Adipocyte (in vitro differentiated cells): ENCODE results near the gene SNX24.

Experiments
- DNase-seq: peaks from one replicate; pipeline ENCODE4 v3.0.0-alpha.2; 2015; ENCODE audit warnings: low read depth
- H3K27me3 ChIP-seq: replicated peaks from 2 replicates; pipeline ENCODE4 v1.7.0; 2013; ENCODE audit warnings: mild to moderate bottlenecking, low read length, moderate library complexity; ENCODE audit not compliant: control insufficient read depth, insufficient read depth
- H3K36me3 ChIP-seq: 2 replicates; pipeline ENCODE4 v1.7.0; 2013; ENCODE audit warnings: low read length, mild to moderate bottlenecking, moderate library complexity; ENCODE audit not compliant: control insufficient read depth, insufficient read depth, severe bottlenecking
- H3K4me1 ChIP-seq: 2 replicates; pipeline ENCODE4 v1.7.0; 2013; ENCODE audit warnings: mild to moderate bottlenecking, low read length, moderate library complexity; ENCODE audit not compliant: control insufficient read depth, insufficient read depth
- H3K4me3 ChIP-seq: 2 replicates; pipeline ENCODE4 v1.7.0; 2013; ENCODE audit warnings: mild to moderate bottlenecking, low read length, moderate library complexity
- H3K9ac ChIP-seq: 2 replicates; pipeline ENCODE4 v1.7.0; 2013; ENCODE audit warnings: mild to moderate bottlenecking, low read length, moderate library complexity
- H3K9me3 ChIP-seq: 2 replicates; pipeline ENCODE4 v1.7.0; 2013; ENCODE audit warnings: mild to moderate bottlenecking, low read length, moderate library complexity; ENCODE audit not compliant: control insufficient read depth

Gene SNX24

GRCh38 chr5:123014689-123015088 lies 169.3 kb downstream of the SNX24 start:
- H3K27me3 ChIP-seq: no peaks in the 10 kb centered on the region
- H3K9ac ChIP-seq: no peak overlapping the region
- H3K36me3 ChIP-seq: no peaks in the 10 kb centered on the region
- no peak overlapping the region for H3K4me3 ChIP-seq
- no peak for DNase-seq
- no peaks in the 10 kb centered on the region for H3K9me3 ChIP-seq
- H3K4me1 ChIP-seq: no peaks in the 10 kb centered on the region

DNA sequence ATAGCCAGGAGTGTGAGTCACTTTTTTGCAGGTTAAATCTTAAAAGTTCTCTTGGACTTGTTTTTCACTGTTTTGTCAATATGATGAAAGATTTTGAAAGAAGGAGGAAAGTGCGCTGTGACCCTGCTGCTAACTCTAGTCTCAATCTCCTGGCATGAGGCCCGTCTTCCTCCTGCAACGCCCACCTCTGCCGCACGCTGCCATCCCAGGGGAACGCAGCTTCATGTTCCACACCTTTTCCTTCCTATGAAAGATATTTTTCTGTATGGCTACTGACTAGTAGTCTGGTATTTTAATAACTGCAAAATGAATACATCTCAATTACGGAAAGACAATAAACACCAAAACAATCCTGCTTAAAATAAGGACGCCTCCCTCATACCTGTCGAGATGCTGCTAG lies 182.8 kb downstream of the SNX24 start:
- Histone ChIP-seq H3K9ac (no peak overlapping the region), H3K27me3 (no peaks in the 10 kb centered on the region)

GRCh38 chr5:123033157-123033671 lies 187.8 kb downstream of the SNX24 start:
- no peaks in the 10 kb centered on the region for H3K9me3 ChIP-seq
- no peak overlapping the region for H3K9ac ChIP-seq
- no peaks in the 10 kb centered on the region for H3K27me3 ChIP-seq
- H3K4me3 ChIP-seq: no peak overlapping the region
- DNase-seq: no peak
- peaks cover 12% of the 10 kb centered on the region for H3K4me1 ChIP-seq
- peaks cover 8% of the 10 kb centered on the region for H3K36me3 ChIP-seq

More for the DNA sequence above, 182.8 kb downstream of the SNX24 start:
- Histone ChIP-seq H3K36me3 (peaks cover 47% of the 10 kb centered on the region), H3K4me1 (peaks cover 7% of the 10 kb centered on the region), H3K9me3 (no peaks in the 10 kb centered on the region), H3K4me3 (no peak overlapping the region)
- no peak for DNase-seq

- Histone ChIP-seq H3K4me1 (peaks cover 12% of the 10 kb centered on the region), H3K9me3 (no peaks in the 10 kb centered on the region), H3K4me3 (peak overlapping the region; percentile 92), H3K9ac (peak overlapping the region; percentile 92), H3K36me3 (no peaks in the 10 kb centered on the region), H3K27me3 (no peaks in the 10 kb centered on the region)
- peak; percentile 61 for DNase-seq
Observed at GRCh38 chr5:123035360-123035917, 190.0 kb downstream of the SNX24 start.

GRCh38 chr5:123035918-123036390 lies 190.5 kb downstream of the SNX24 start:
- DNase-seq: peak; percentile 82
- Histone ChIP-seq H3K27me3 (no peaks in the 10 kb centered on the region), H3K4me1 (peaks cover 12% of the 10 kb centered on the region), H3K36me3 (no peaks in the 10 kb centered on the region), H3K9me3 (no peaks in the 10 kb centered on the region), H3K4me3 (peak overlapping the region; percentile 92), H3K9ac (peak overlapping the region; percentile 92)

DNA sequence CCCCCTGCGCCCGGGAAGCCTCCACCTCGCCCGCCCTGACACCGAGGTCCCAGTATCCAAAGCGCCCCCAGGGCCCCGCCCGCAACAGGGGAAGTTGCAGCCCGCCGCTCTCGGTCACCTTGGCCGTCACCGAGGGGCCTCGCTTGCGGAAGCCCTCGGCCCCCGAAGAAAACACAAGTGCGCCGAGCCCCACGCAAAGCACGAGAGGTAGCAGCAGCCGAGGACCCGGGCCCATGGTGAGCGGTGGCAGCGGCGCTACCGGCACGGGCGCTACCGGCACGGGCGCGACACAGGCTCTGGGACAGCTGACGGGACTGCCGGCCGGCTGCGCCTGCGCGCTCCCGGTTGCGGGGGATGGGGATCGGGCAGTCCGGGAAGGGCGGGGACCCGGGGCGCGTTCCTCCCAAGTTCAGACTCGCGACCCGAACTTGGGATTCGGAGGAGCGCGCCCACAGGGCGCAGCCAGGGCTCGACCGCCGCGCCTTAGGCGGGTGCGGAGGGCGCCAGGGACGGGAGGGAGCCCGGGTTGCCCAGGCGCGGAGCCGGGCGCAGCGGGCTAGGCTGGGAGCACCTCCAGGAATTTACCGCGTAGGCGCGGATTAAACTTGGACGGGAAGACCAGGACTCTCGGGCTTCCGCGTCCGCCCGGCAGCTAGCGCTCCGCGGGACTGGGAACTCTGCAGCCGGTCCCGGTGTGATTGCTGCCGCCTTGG lies 191.1 kb downstream of the SNX24 start, which contains the start of gene PPIC:
TSS of gene PPIC (minus strand) at position 335 of the 713 bp plus-strand sequence. CDS start at position 235, 100 bp downstream.
- peaks cover 12% of the 10 kb centered on the region for H3K4me1 ChIP-seq
- peak; percentile 91 for DNase-seq
- H3K9me3 ChIP-seq: no peaks in the 10 kb centered on the region
- no peaks in the 10 kb centered on the region for H3K27me3 ChIP-seq
- H3K4me3 ChIP-seq: peak within 1 kb of the TSS; percentile 92
- H3K9ac ChIP-seq: peak within 1 kb of the TSS; percentile 92
- H3K36me3 ChIP-seq: no peaks in the 10 kb centered on the region

GRCh38 chr5:123037104-123037418 lies 191.6 kb downstream of the SNX24 start:
- Histone ChIP-seq H3K9ac (peak overlapping the region; percentile 92), H3K4me1 (peaks cover 12% of the 10 kb centered on the region), H3K36me3 (no peaks in the 10 kb centered on the region), H3K4me3 (peak overlapping the region; percentile 92), H3K27me3 (no peaks in the 10 kb centered on the region), H3K9me3 (no peaks in the 10 kb centered on the region)
- no peak for DNase-seq

DNA sequence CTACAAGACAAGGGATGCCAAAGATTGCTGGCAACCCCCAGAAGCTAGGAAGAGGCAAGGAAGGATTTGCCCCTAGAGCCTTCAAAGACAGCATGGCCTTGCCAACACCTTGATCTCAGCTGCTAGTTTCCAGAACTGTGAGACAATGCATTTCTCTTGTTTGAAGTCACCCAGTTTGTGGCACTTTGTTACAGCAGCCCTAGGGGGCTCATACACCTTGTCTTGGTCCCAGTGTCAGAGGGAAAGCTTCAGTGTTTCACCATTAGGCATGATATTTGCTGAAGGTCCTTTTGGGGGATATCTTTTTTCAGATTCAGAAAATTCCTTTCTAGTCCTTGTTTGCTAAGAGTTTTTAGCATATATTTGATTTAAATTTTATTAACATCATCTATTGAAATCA lies 194.3 kb downstream of the SNX24 start:
- no peaks in the 10 kb centered on the region for H3K36me3 ChIP-seq
- no peak overlapping the region for H3K4me3 ChIP-seq
- H3K4me1 ChIP-seq: peaks cover 5% of the 10 kb centered on the region
- no peak overlapping the region for H3K9ac ChIP-seq
- H3K9me3 ChIP-seq: no peaks in the 10 kb centered on the region
- H3K27me3 ChIP-seq: no peaks in the 10 kb centered on the region
- DNase-seq: no peak

- H3K4me1 ChIP-seq: no peaks in the 10 kb centered on the region
- H3K9ac ChIP-seq: no peak overlapping the region
- H3K9me3 ChIP-seq: no peaks in the 10 kb centered on the region
- H3K27me3 ChIP-seq: no peaks in the 10 kb centered on the region
- H3K36me3 ChIP-seq: no peaks in the 10 kb centered on the region
- no peak for DNase-seq
- H3K4me3 ChIP-seq: no peak overlapping the region
Observed at GRCh38 chr5:123044926-123045617, 199.7 kb downstream of the SNX24 start.

GRCh38 chr5:123046222-123046621 lies 200.8 kb downstream of the SNX24 start:
- peaks cover 10% of the 10 kb centered on the region for H3K9me3 ChIP-seq
- no peak overlapping the region for H3K4me3 ChIP-seq
- no peak overlapping the region for H3K9ac ChIP-seq
- no peaks in the 10 kb centered on the region for H3K27me3 ChIP-seq
- H3K4me1 ChIP-seq: no peaks in the 10 kb centered on the region
- DNase-seq: no peak
- no peaks in the 10 kb centered on the region for H3K36me3 ChIP-seq

DNA sequence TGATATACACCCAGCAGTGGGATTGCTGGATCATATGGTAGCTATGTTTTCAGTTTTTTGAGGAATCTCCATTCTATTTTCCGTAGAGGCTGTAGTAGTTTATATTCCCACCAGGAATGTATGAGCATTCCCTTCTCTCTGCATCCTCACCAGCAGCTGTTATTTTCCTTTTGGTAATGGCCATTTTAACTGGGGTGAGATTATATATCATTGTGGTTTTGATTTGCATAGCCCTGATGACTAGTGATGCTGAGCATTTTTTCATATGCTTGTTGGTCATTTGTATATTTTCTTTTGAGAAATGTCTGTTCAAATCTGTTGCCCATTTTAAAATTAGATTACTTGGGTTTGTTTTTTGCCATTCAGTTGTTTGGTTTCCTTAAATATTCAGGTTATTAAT lies 202.3 kb downstream of the SNX24 start:
- H3K27me3 ChIP-seq: no peaks in the 10 kb centered on the region
- H3K9ac ChIP-seq: no peak overlapping the region
- peak; percentile 10 for DNase-seq
- H3K9me3 ChIP-seq: peaks cover 22% of the 10 kb centered on the region
- no peaks in the 10 kb centered on the region for H3K4me1 ChIP-seq
- H3K36me3 ChIP-seq: no peaks in the 10 kb centered on the region
- H3K4me3 ChIP-seq: no peak overlapping the region
